Measurements from ENCODE around the gene HM13. TPM values are rescaled to one million over a fixed set of nuclear protein-coding genes. Genes with fewer than 3 reads are reported as not detected.

The HM13 gene
- total and polyA plus RNA-seq, 2 of the 13 experiments (the other 11 are each of a cell fraction or from before 2014, with no cell fraction given) = 118 to 243 TPM

GRCh38 chr20:31594558-31595379 lies 80.5 kb downstream of the HM13 start (continued):
- TF ChIP-seq NR0B2 (CRISPR knock-in tag; IDR thresholded peaks at IDR 0.05) (no peak), ARID2 (CRISPR knock-in tag; IDR thresholded peaks at IDR 0.05; ENCODE audit: borderline replicate concordance) (no peak), ZNF607 (CRISPR knock-in tag; IDR thresholded peaks at IDR 0.05; ENCODE audit: borderline replicate concordance) (no peak), ZNF256 (CRISPR knock-in tag; conservative IDR thresholded peaks at IDR 0.05) (0 out of 2 replicates have a peak, but pooled peaks have one; percentile 46), DMAP1 (CRISPR knock-in tag; IDR thresholded peaks at IDR 0.05) (0 out of 2 replicates have a peak, but pooled peaks have one; percentile 12), ZNF407 (CRISPR knock-in tag; IDR thresholded peaks at IDR 0.05; ENCODE audit: not compliant biosample characterization) (no peak), ZNF710 (CRISPR knock-in tag; IDR thresholded peaks at IDR 0.05; ENCODE audit: borderline replicate concordance) (peak; percentile 61; the same call in 1 of the 2 replicates), ZHX2 (IDR thresholded peaks at IDR 0.05; ENCODE audit: low read depth) (peak; percentile 82), ZHX2 (CRISPR knock-in tag; IDR thresholded peaks at IDR 0.05; ENCODE audit: borderline replicate concordance) (no peak), PPARG (CRISPR knock-in tag; conservative IDR thresholded peaks at IDR 0.05) (peak; percentile 86; the same call in 1 of the 2 replicates), BCL6 (CRISPR knock-in tag; IDR thresholded peaks at IDR 0.05) (peak; percentile 41; the same call in 1 of the 2 replicates)

All from HepG2 (cell line).